Endothelial cell of umbilical vein (primary cell): ENCODE measurements around the gene OR6V1. TPM values are rescaled to one million over a fixed set of nuclear protein-coding genes. Genes with fewer than 3 reads are reported as not detected.

ENCODE experiments used
- BruUV-seq: library from RNA; stranded (reverse); fragments of 400-500 nt; replicated peaks from 2 replicates; lab custom pipeline; 2021; lab: Mats Ljungman, UMichigan
- CTCF ChIA-PET: fragments of 300-600, 350-600 bp; sonication (Branson Sonifier 250); formaldehyde crosslinking; loops from one replicate; lab custom pipeline; 2021; ENCODE audit warnings: antibody characterized with exemption, inconsistent platforms; lab: Charles Lee
- POLR2A ChIA-PET: fragments of 300-600, 350-600 bp; sonication (Branson Sonifier 250); formaldehyde crosslinking; loops from one replicate; lab custom pipeline; 2021; ENCODE audit warnings: antibody characterized with exemption, inconsistent platforms; lab: Charles Lee
- DNase-seq: peaks from one replicate; pipeline ENCODE4 v3.0.0-alpha.2; 2011; ENCODE audit warnings: low read depth, low spot score
- FAIRE-seq: peaks from 2 replicates; lab custom pipeline; 2011; peaks lifted over from hg19 to GRCh38; lab: Jason Lieb, UNC
- H2AFZ ChIP-seq: 2 replicates; pipeline ENCODE4 v1.6.0; 2012; ENCODE audit warnings: low read depth, low read length, control low read depth, inconsistent platforms
- H3K27ac ChIP-seq: 2 replicates; pipeline ENCODE4 v1.5.1; 2011; ENCODE audit warnings: low read depth, mild to moderate bottlenecking, control low read depth, low read length, moderate library complexity; ENCODE audit not compliant: insufficient read depth
- H3K27me3 ChIP-seq, 2 experiments: 2 replicates each; pipeline versions ENCODE4 v1.6.0 to v1.6.1; 2011; ENCODE audit warnings: low read length in 2 of 2, mixed read lengths in 1 of 2; ENCODE audit not compliant: control insufficient read depth in 2 of 2, insufficient read depth in 2 of 2
- H3K36me3 ChIP-seq, 2 experiments: 2 replicates in 1 of 2; 3 replicates in 1 of 2; pipeline ENCODE4 v1.5.1; 2011; ENCODE audit warnings: low read length in 2 of 2, mild to moderate bottlenecking in 1 of 2, moderate library complexity in 1 of 2; ENCODE audit not compliant: control insufficient read depth in 2 of 2, insufficient read depth in 2 of 2; ENCODE audit errors: extremely low read depth in 1 of 2
- H3K4me1 ChIP-seq: 3 replicates; pipeline ENCODE4 v1.5.1; 2011; ENCODE audit warnings: mild to moderate bottlenecking, low read length; ENCODE audit not compliant: control insufficient read depth, insufficient read depth; ENCODE audit errors: extremely low read depth
- H3K4me2 ChIP-seq: 2 replicates; pipeline ENCODE4 v1.6.1; 2011; ENCODE audit warnings: low read length, control low read depth, mixed read lengths; ENCODE audit not compliant: insufficient read depth
- H3K4me3 ChIP-seq, 3 experiments: fragments of 200-600 bp in 1 of 3; sonication (generic), shearing (Covaris generic) in 1 of 3; replicated peaks in 1 of 3; 2 replicates each; pipeline ENCODE4 v1.5.1; 2011 to 2016; ENCODE audit warnings: control low read depth in 3 of 3, low read length in 3 of 3, mild to moderate bottlenecking in 2 of 3, inconsistent platforms in 1 of 3, low read depth in 1 of 3, moderate library complexity in 1 of 3; ENCODE audit not compliant: insufficient read depth in 1 of 3
- H3K79me2 ChIP-seq: 2 replicates; pipeline ENCODE4 v1.6.0; 2012; ENCODE audit warnings: low read length, inconsistent platforms; ENCODE audit not compliant: control insufficient read depth, insufficient read depth
- H3K9ac ChIP-seq: replicated peaks from 2 replicates; pipeline ENCODE3; 2011; ENCODE audit warnings: low read length, control low read depth; ENCODE audit not compliant: insufficient read depth; ENCODE audit errors: extremely low read depth
- H3K9me1 ChIP-seq: replicated peaks from 3 replicates; pipeline ENCODE4 v1.6.0; 2011; ENCODE audit warnings: mild to moderate bottlenecking, low read length; ENCODE audit not compliant: control insufficient read depth, insufficient read depth; ENCODE audit errors: extremely low read depth
- H3K9me3 ChIP-seq: replicated peaks from 2 replicates; pipeline ENCODE4 v1.5.1; 2012; ENCODE audit warnings: low read length, inconsistent platforms; ENCODE audit not compliant: control insufficient read depth, insufficient read depth
- H4K20me1 ChIP-seq: replicated peaks from 2 replicates; pipeline ENCODE3; 2011; ENCODE audit warnings: mild to moderate bottlenecking, low read length; ENCODE audit not compliant: control insufficient read depth, insufficient read depth; ENCODE audit errors: extremely low read depth
- CTCF ChIP-seq, 2 donors: IDR thresholded peaks; 1 replicate in 1 of 2; 2 replicates in 1 of 2; pipeline ENCODE4 v1.5.1; 2011; ENCODE audit warnings: low read length in 2 of 2, mild to moderate bottlenecking in 2 of 2, moderate library complexity in 2 of 2, control low read depth in 1 of 2, inconsistent platforms in 1 of 2, low read depth in 1 of 2; ENCODE audit not compliant: insufficient read depth in 1 of 2; ENCODE audit errors: extremely low read depth in 1 of 2
- EZH2 ChIP-seq: IDR thresholded peaks from 2 replicates; pipeline ENCODE4 v1.6.1; 2012; ENCODE audit warnings: borderline replicate concordance, low read depth, mild to moderate bottlenecking, moderate library complexity, low read length, inconsistent platforms; ENCODE audit not compliant: severe bottlenecking
- FOS ChIP-seq: IDR thresholded peaks from 2 replicates; pipeline ENCODE4 v1.6.1; 2011; ENCODE audit warnings: mild to moderate bottlenecking, low read length, moderate library complexity, borderline replicate concordance; ENCODE audit not compliant: insufficient read depth
- GATA2 ChIP-seq: IDR thresholded peaks from 2 replicates; pipeline ENCODE4 v1.7.0; 2011; ENCODE audit warnings: low read depth, mild to moderate bottlenecking, moderate library complexity, mixed read lengths, low read length; ENCODE audit not compliant: insufficient read length, insufficient read depth
- JUN ChIP-seq: IDR thresholded peaks from 2 replicates; pipeline ENCODE4 v1.6.1; 2011; ENCODE audit warnings: borderline replicate concordance, low read depth; ENCODE audit not compliant: insufficient read length, insufficient read depth
- MAX ChIP-seq: IDR thresholded peaks from 2 replicates; pipeline ENCODE4 v1.6.1; 2011; ENCODE audit not compliant: insufficient read depth, insufficient read length
- MYC ChIP-seq: IDR thresholded peaks from one replicate; pipeline ENCODE4 v1.6.1; 2011; ENCODE audit warnings: mild to moderate bottlenecking, low read depth, low read length
- POLR2A ChIP-seq: IDR thresholded peaks from 2 replicates; pipeline ENCODE4 v1.6.1; 2012; ENCODE audit warnings: low read depth, mild to moderate bottlenecking, control low read depth, low read length
- POLR2AphosphoS5 ChIP-seq: IDR thresholded peaks from 2 replicates; pipeline ENCODE4 v1.6.1; 2012; ENCODE audit warnings: low read depth, mild to moderate bottlenecking, control low read depth, low read length, moderate library complexity; ENCODE audit not compliant: insufficient read depth
- dilution Hi-C: fragments of 300-500 bp; cut with MboI; formaldehyde crosslinking; loops from one replicate; pipeline ENCODE4 v1.15.0; 2019; ENCODE audit warnings: low sequenced_read_pairs; ENCODE audit not compliant: extremely low pct_ligation_motif_present
- intact Hi-C: fragments of 100-400 bp; cut with micrococcal nuclease; formaldehyde crosslinking; loops from one replicate; pipeline ENCODE4 v1.10.0; 2022
- polyA plus RNA-seq, 4 experiments: library from polyadenylated mRNA; depleted of rRNA in 3 of 4; stranded (reverse) in 3 of 4; unstranded in 1 of 4; fragments of >200 nt; gene quantifications; 2 replicates each; pipeline versions ENCODE4 v1.2.1 to v1.2.3, GENCODE V29; 2011 to 2012; ENCODE audit warnings: missing spikeins in 1 of 4
- total RNA-seq: library from RNA; stranded (reverse); gene quantifications from 2 replicates; pipeline ENCODE4 v1.2.3, GENCODE V29; 2021

Gene OR6V1
- total and polyA plus RNA-seq, 2 donors (not counting 3 experiments of a cell fraction or from before 2014, with no cell fraction given) = not detected

- Histone ChIP-seq H3K27ac (no peak overlapping the region), H3K9me1 (no peaks in the 10 kb centered on the region), H3K36me3 (no peaks in the 10 kb centered on the region), H3K79me2 (no peaks in the 10 kb centered on the region), H3K9me3 (no peaks in the 10 kb centered on the region), H3K4me3 (no peak overlapping the region), H2AFZ (no peak overlapping the region), H3K9ac (no peak overlapping the region), H3K27me3 (no peaks in the 10 kb centered on the region), H3K4me1 (no peaks in the 10 kb centered on the region), H3K4me2 (no peak overlapping the region), H4K20me1 (no peaks in the 10 kb centered on the region)
- no peak for FAIRE-seq
- ChIA-PET CTCF (interaction anchor here (2.5 kb wide), 1 partner anchor 161 kb away, joined by 6 read pairs; no protein-coding TSS in a partner anchor), POLR2A (no interaction called here)
- dilution Hi-C loops = no loop called here
- intact Hi-C loops = no loop called here
- BruUV-seq = no TSS peak
- no peak for DNase-seq
- TF ChIP-seq MYC = no peak
- TF ChIP-seq CTCF (IDR thresholded peaks at IDR 0.05; ENCODE audit: extremely low read depth in 1 of 2, insufficient read depth in 1 of 2, low read depth in 1 of 2, low read length in 2 of 2) = no peak
- TF ChIP-seq FOS = no peak
- TF ChIP-seq EZH2 = no peak
- TF ChIP-seq MAX = no peak
- TF ChIP-seq POLR2A = no peak
- no peak for TF ChIP-seq GATA2
- no peak for TF ChIP-seq JUN
- no peak for TF ChIP-seq POLR2AphosphoS5
These were observed 2.5 kb downstream of the OR6V1 start for GRCh38 chr7:143054621-143055020.
